GM19468 (cell line): ENCODE measurements around the gene GPHN.

Experiments used
- ATAC-seq: cut with Tn5 transposase; IDR thresholded peaks from one replicate; pipeline ENCODE4 v1.9.1; 2021; ENCODE audit warnings: mild to moderate bottlenecking, moderate library complexity, moderate number of reproducible peaks; ENCODE audit not compliant: unreplicated experiment; ENCODE audit errors: extremely low read depth

The GPHN gene

DNA sequence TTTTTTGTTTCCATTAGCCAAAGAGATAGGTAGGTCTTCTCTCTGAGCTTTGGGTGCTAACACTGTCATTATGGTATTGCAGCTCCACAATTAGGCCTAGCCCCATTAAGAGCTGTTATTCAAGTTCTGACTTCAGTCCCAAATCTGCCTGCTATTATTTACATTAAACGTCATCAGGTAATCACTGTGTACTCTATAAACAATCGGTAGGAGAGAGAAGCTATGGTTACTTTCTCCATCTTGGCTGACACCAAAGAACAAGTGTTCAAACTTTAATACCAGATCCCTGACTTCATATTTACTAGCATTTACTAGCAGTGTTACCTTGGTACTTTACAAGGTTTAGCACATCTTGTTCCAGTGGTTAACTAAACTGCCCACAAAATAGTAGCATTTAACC is 376.2 kb downstream of the GPHN start:
- ATAC-seq = no peak

DNA sequence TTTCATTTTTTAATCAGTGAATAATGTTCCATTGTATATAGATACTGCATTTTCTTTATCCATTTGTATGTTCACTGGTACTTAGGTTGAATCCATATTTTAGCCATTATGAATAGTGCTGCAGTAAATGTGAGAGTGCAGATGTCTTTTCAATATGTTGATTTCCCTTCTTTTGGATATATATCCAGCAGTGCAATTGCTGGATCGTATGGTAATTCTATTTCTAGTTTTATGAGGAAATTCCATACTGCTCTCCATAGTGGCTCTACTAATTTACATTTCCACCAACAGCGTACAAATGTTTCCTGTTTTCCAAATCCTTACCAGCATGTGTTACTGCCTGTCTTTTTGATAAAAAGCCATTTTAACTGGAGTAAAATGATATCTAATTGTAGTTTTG is 392.8 kb downstream of the GPHN start:
- no peak for ATAC-seq

DNA sequence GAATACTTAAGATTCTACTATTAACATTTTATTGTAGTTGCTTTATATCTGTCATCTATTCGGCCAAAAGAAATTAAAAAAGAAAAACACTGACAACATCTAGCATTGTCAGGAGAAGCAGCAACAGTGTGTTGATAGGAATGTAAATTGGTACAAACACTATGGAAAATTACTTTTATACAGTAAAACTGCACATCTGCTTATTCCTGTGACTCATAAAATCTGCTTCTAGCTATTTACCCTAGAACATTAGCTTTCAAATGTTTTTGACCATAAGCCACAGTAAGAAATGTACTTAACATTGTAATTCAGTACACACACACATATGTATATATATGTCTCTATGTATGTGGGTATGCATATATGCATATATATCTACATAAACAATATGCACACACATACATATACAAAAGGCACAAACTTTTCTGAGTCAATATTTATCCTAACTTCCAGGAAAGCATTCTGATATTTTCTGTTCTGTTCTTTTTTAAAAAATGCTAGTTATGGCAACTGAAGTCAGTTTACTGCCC is 402.4 kb downstream of the GPHN start:
- ATAC-seq = no peak

DNA sequence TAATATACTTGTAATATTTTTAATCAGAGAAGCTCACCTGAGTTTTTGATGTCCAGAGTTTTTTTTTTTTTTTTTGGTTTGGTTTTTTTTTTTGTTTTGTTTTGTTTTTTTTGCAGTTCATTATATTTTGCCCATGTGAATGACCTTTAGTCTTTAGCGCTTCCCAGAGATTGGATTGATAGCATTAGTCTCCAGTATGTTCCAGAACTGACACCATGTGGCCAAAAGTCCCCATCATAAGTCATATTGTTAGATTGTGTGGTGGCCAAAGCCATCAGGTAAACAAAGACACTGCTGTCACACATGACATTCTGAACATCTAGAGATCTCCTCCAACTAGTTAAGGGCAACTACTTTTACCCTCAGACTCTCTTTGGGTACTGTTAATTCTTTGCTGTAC is 408.5 kb downstream of the GPHN start:
- ATAC-seq = no peak

DNA sequence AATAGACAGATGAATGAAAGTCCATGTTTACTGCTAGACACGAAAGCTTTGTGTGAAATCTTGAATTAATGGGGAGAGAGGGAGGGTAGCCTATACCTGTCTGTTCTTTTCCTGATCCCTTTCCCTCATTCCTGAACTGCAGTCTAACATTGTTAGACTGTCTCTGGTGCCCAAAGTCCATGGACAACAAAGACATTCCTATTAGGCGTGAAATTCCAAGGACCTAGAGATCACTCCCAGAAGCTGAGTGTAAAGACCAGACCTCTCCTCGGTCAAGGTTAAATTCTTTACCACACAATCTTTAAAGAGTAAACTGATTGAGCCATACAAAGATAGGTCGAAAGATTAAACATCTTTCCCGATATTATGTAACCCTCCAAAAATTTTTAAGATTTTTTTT is 410.6 kb downstream of the GPHN start:
- no peak for ATAC-seq

DNA sequence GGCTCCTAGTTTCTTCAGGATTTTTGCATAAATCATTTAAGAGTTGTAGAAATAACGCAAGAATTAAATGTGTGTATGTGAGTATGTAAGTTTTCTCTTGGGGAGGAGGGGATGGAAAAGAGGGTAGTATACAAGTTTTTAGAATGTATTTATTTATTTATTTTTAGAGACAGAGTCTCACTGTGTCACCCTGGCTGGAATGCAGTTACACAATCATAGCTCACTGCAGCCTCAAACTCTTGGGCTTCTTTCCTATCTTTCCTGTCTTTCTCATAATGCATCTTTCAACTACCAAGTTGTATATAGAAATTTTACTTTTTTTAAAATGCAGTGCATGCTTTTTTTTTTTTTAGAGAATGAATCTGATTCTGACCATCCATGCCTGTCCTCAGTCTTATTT is 412.2 kb downstream of the GPHN start:
- no peak for ATAC-seq

DNA sequence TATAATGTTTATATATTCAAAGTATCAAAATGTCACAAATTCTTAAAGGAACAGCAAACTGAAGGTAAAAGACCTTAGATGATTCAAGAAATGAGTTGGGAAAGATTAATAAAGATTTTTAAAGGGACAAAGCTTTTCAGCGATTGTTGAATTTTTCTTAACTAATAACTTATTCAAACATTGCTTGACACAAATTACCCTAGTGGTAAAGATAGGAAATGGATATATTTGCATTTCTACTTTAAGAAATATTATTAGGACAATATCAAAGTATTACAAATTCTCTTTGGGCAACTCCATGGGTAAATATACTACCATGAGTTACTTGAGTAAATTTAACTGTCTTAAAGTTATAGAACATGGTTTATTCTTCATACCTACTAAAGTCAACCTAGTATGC is 415.3 kb downstream of the GPHN start:
- ATAC-seq = no peak

DNA sequence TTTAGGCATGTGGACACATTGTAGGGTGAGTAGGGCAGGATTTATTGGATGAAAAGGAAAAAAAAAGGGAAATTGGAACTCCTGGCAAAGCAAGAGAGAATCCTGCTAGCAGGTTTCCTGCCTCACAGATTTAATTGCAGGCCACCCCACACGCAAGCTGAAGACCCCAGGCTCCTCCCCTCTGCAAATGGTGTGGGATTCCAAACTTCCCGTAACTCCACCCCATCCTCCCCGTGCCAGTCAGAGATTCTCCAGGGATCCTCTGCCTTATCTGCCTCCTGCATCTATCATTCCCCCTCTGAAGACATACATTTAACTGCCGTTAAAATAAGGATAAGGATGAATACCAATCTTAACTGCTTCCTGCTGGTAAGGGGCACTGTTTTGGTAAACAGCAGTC is 431.5 kb downstream of the GPHN start:
- no peak for ATAC-seq

DNA sequence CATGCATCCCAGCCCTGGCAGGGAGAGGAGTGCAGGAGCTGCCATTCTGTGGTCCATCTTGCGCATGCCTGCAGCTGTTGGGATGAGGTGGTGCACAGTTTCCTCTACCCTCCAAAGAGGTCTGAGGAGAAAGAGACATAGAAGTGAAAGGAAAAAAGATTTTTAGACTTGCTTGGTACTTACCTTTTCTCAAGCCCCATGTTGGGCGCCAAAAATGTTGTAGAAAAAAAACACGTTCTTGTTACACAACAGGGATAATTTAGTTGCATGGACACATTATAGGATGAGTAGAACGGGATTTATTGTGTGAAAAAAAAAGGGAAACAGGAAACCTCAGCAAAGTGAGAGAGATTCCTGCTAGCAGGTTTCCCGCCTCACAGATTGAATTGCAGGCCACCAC is 436.9 kb downstream of the GPHN start:
- ATAC-seq = no peak

DNA sequence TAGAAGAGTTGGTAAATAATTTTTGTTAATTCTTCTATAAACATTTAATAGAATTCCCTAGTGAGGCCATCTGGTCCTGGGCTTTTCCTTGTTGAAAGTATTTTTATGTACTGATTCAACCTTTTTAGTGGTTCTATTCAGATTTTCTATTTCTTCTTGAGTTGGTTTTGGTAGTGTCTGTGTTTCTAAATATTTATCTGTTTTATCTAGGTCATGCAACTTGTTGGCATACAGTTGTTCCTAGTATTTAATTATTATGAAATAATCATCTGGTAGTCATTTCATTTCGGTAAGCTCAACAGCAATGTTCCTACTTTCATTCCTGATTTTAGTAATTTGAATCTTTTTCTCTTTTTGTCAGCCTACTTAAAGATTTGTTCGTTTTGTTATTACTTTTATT is 447.2 kb downstream of the GPHN start:
- no peak for ATAC-seq

DNA sequence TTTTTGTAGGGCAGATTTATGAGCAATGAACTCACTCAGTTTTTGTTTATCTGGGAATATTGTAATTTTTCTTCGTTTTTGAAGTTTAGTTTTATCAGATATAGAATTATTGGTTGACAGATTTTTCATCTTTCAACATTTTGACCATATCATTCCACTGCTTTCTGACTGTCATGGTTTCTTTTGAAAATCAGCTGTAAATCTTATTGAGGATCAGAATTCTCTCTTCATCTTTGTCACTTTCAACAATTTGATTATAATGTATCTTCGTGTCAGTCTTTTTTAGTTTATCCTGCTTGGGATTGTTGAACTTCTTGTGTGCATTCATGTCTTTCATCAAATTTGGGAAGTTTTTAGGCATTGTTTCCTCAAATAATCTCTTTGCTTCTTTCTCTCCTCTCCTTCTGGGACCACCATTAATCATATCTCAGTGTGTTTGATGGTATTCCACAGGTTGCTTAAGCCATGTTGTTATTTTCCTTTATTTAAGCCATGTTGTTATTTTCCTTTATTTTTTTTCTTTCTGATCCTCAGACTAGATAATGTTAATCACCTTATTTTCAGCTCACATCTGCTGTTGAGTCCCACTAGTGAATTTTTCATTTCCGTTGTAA is 451.6 kb downstream of the GPHN start:
- no peak for ATAC-seq

DNA sequence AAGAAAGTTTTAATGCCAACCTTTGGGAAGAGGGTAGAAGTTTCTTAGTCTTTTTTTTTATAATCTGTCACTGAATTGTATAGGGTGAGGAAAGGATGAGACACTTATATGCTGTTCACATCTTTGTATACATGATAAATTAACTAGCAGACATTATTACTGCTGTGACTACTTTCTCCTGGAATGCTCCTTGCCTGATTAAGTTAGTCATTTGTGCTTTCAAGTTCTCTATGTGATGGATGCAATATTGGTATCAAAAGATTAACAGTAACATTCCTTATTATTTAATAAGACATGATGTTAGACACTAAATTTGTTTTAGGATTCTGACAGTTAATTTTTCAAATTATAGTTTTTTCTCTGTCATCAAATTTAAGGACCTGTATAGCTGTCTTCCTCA is 457.9 kb downstream of the GPHN start:
- ATAC-seq = no peak

DNA sequence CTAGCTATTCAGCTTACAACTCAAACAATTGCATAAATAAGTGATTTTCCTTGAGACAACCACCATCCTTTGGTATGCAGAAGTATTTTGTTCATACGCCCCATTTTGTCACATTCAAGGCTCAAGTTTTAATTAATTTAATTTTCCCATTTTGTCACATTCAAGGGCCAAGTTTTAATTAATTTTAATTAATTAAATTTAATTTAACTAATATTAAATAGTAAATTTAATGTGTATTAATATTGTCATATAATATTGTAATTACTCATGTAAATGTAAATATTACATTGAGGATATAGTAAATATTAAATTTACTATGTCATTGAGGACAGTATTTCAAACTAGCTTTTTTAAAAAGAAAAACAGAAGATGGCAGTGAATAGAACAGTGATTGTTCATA is 464.5 kb downstream of the GPHN start:
- no peak for ATAC-seq

DNA sequence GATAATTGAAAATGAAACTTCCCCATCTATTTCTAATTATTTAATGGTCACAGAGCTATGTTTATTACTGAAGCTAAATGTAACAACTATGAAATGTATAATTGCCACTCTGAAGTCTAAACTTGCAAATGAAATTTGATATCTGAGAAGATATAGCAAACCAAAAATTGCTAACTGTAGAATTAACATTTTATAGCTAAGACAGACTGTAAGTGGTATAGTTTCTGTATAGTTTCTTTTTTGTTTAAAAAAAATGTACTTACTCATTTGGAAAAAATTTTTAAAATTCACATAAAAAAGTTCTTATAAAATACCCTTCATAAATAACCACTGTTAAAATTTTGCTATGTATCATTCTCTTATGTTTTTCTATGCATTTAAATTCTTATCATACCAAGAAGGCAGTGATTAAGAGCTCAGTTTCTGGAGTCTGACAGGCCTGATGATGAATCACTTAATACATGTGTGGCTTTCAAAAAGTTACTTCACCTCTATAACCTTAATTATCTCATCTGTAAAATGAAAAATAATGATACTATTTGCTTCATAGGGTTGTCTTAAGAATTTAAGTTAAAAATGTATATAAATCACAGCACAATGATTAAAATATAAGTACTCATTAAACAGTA is 466.6 kb downstream of the GPHN start:
- ATAC-seq = no peak

DNA sequence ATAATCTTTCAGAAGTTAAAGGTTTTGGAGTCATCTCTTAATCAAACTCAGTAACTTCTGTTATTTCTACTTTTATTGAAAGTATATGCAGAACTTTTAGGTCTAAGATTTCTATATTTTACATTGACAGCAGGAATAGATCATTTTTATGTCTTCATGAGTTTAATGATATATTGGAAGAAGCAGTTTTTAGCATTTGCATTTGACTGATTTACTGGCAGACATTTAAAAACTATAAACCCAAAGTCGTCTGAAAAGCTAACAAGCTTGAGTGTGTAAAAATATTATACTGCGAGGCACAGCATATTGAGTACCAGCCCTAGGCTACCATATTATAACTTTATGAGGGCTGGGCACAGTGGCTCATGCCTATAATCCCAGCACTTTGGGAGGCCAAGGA is 467.3 kb downstream of the GPHN start:
- ATAC-seq = no peak

DNA sequence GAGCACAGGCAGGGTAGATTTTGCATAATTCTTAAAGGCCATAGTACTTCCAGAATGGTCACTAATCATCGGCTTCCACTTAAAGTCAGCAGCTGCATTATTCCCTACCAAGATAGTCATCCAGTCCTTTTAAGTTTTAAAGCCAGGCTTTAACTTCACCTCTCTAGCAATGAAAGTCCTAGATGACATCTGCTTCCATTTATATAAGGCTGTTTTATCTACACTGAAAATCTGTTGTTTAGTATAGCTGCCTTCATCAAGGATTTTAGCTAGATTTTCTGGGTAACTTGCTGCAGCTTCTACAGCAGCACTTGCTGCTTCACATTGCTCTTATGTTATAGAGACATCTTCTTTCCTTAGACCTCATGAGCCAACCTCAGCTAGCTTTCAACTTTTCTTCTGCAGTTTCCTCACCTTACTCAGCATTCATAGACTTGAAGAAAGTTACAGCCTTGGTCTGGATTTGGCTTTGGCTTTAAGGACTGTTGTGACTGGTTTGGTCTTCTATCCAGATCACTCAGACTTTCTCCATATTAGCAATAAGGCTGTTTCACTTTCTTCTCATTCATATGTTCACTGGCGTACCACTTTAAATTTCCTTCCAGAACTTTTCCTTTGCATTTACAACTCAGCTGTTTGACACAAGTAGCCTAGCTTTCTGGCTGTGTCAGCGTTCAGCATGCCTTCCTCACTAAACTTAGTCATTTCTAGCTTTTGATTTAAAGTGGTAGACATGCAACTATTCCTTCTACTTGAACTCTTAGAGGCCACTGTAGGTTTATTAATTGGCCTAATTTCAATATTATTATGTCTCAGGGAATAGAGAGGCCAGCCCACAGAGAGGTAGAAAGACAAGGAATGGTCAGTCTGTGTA is 471.4 kb downstream of the GPHN start:
- ATAC-seq = no peak

DNA sequence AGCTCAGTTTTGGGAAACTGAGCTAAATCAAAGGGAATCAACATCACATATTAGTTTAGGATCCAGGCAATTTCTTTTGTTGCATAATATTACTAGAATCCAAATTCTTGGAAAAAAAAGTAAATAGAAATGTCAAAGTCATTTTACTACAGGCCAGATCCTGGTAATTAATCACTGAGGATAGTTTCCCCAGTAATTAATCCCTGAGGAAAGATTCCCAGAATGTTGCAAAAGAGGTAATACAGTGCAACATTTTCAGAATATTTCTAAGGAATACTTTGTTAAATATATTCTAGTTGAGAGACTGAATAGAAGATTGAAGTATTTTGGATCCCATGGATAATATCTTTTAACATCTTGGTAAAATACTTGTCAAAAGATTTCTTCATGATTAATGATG is 474.3 kb downstream of the GPHN start:
- no peak for ATAC-seq

DNA sequence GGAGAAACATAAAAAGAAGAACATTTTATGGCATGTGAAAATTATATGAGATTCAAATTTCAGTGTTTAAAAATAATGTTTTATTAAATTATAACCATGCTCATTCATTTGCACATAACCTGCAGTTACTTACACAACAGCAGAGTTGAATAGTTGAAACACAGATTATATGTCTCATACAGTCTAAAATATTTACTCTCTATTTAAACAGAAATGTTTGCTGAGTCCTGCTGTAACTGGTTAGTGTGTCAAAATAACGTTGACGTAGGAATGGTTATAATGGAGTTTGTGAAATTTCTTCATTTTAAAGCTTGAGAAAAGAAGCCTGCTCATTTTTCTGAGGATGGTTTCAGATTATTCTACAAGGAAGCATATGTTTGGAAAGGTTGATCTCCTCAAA is 484.8 kb downstream of the GPHN start:
- no peak for ATAC-seq

DNA sequence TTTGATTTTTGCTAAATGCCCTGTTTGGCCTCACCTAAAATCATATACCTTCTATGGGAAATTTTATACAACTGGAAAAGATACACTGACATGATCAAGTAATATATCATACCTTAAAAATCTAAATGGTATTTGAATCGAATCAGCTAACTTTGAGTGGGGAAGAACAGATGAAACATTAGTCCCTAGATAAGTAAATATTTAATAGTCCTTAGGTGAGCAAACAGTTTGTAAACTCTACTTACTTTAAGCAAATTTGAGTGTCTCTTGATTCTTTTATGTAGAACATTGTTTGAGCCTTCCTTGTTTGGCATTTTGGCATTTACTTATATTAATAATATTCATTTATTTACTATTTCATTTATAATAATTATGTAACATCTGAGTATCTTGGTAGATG is 485.6 kb downstream of the GPHN start:
- ATAC-seq = no peak

DNA sequence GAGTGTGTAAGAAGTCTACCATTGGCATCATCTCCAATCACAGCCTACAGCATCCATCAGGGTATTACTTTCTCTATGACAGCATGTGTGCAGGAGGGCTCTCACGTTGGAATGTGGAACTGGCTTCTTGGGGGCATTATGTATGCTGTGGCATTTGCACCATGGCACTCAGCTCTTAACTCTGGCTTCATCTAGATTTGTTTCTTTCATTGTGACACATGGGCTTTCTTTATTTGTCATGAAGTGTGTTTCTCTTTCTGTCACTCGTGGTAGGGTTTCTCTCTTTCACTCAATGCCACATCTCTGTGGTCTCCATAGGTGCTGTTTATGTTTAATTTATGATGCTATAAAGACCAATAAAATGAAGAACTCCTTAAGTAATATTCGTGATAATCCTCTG is 490.1 kb downstream of the GPHN start:
- no peak for ATAC-seq

DNA sequence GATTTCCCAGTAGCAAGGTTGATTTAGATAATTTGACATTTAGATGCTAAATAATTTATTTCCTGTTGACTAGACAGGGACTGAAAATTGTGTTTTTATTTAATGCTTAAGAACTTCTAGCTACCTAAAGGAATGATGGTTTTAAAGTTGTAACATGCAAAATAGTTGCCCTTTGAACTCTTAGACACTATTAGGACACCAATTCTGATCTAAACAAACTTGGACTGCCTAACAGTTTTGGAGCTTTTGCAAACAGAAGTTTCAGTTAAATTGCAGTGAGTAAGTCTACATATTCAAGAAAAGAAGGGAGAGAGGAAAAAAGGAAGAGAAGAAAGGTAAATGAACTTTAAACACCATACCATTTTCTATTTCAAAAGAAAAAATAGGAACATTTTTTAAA is 492.0 kb downstream of the GPHN start:
- no peak for ATAC-seq
